HepG2 (cell line): ENCODE data around the gene PPM1H. TPM values are rescaled to one million over a fixed set of nuclear protein-coding genes. Genes with fewer than 3 reads are reported as not detected.
A peak's percentile ranks its signal among the peaks of the same experiment; 100 is the strongest.

ENCODE experiments used
- BATF2 ChIP-seq: sonication (generic); formaldehyde crosslinking; IDR thresholded peaks from 2 replicates; pipeline ENCODE4 v1.8.0; 2022; ENCODE audit warnings: mild to moderate bottlenecking, missing genetic modification reagents, moderate library complexity
- BRD4 ChIP-seq: sonication (generic); formaldehyde crosslinking; IDR thresholded peaks from 2 replicates; pipeline ENCODE4 v1.4.0; 2020; ENCODE audit warnings: missing genetic modification reagents
- CEBPG ChIP-seq: IDR thresholded peaks from 2 replicates; pipeline ENCODE4 v1.6.1; 2016
- DRAP1 ChIP-seq: IDR thresholded peaks from 2 replicates; pipeline ENCODE4 v1.6.1; 2016; ENCODE audit warnings: missing genetic modification reagents, missing compliant biosample characterization
- E2F1 ChIP-seq: sonication (generic); formaldehyde crosslinking; IDR thresholded peaks from 2 replicates; pipeline ENCODE4 v1.5.0; 2020; ENCODE audit warnings: missing genetic modification reagents
- ETS1 ChIP-seq: sonication (generic); formaldehyde crosslinking; IDR thresholded peaks from 2 replicates; pipeline ENCODE4 v1.4.0; 2020; ENCODE audit warnings: missing genetic modification reagents
- KLF11 ChIP-seq: IDR thresholded peaks from 2 replicates; pipeline ENCODE4 v1.6.1; 2016; ENCODE audit warnings: missing compliant biosample characterization
- KLF15 ChIP-seq: sonication (generic); formaldehyde crosslinking; IDR thresholded peaks from 2 replicates; pipeline ENCODE4 v1.8.1; 2023; ENCODE audit warnings: borderline replicate concordance, mild to moderate bottlenecking, inconsistent platforms, missing genetic modification reagents, mixed read lengths
- KLF6 ChIP-seq: IDR thresholded peaks from 2 replicates; pipeline ENCODE4 v1.8.0; 2016; ENCODE audit warnings: missing biosample characterization, missing genetic modification reagents
- NR1H2 ChIP-seq: sonication (generic); formaldehyde crosslinking; IDR thresholded peaks from 2 replicates; pipeline ENCODE4 v1.8.1; 2022; ENCODE audit warnings: low read depth, missing genetic modification reagents, borderline replicate concordance
- SALL1 ChIP-seq: sonication (generic); formaldehyde crosslinking; IDR thresholded peaks from 2 replicates; pipeline ENCODE4 v1.8.0; 2022; ENCODE audit warnings: mild to moderate bottlenecking, missing genetic modification reagents
- TBL1XR1 ChIP-seq: fragments of 150-350 bp; IDR thresholded peaks from 2 replicates; pipeline ENCODE4 v1.6.1; 2014; ENCODE audit warnings: borderline replicate concordance, low read length; ENCODE audit not compliant: partially characterized antibody
- ZBTB39 ChIP-seq: sonication (generic); formaldehyde crosslinking; IDR thresholded peaks from 2 replicates; pipeline ENCODE4 v1.5.0; 2020; ENCODE audit warnings: missing genetic modification reagents
- ZNF234 ChIP-seq: sonication (generic); formaldehyde crosslinking; conservative IDR thresholded peaks from 2 replicates; pipeline ENCODE4 v1.5.1; 2020; ENCODE audit warnings: mild to moderate bottlenecking, missing genetic modification reagents
- ZNF367 ChIP-seq: sonication (generic); formaldehyde crosslinking; IDR thresholded peaks from 2 replicates; pipeline ENCODE4 v1.4.0; 2020; ENCODE audit warnings: missing genetic modification reagents, borderline replicate concordance
- ZNF616 ChIP-seq: sonication (generic); formaldehyde crosslinking; IDR thresholded peaks from 2 replicates; pipeline ENCODE4 v1.5.0; 2020; ENCODE audit warnings: low read depth, mild to moderate bottlenecking, missing genetic modification reagents
- ZNF746 ChIP-seq: sonication (generic); formaldehyde crosslinking; IDR thresholded peaks from 2 replicates; pipeline ENCODE4 v1.8.0; 2022; ENCODE audit warnings: mild to moderate bottlenecking, missing genetic modification reagents
- ZSCAN20 ChIP-seq: sonication (generic); formaldehyde crosslinking; IDR thresholded peaks from 2 replicates; pipeline ENCODE4 v1.4.0; 2020; ENCODE audit warnings: missing genetic modification reagents, mild to moderate bottlenecking, borderline replicate concordance
- polyA plus RNA-seq, 8 experiments: library from polyadenylated mRNA; depleted of rRNA in 3 of 8; stranded (reverse) in 7 of 8; unstranded in 1 of 8; fragments of >200 nt; fragmentation: Illumina TruSeq in 4 of 8; extraction: Trizol in 4 of 8; gene quantifications; 2 replicates each; pipeline versions ENCODE4 v1.2.1 to v1.2.3, GENCODE V29; 2011 to 2016; ENCODE audit warnings: low read depth in 4 of 8, missing spikeins in 1 of 8, mixed read lengths in 1 of 8; ENCODE audit not compliant: insufficient read depth in 1 of 8
- total RNA-seq, 5 experiments: library from RNA; depleted of rRNA; stranded (reverse); fragments of >200 nt; fragmentation: Illumina TruSeq; extraction: Trizol; gene quantifications; 2 replicates each; pipeline ENCODE4 v1.2.3, GENCODE V29; 2016; ENCODE audit warnings: low read depth in 1 of 5
- TF ChIP-seq, protein P1 (sequence below): sonication (generic); formaldehyde crosslinking; IDR thresholded peaks from 2 replicates; pipeline ENCODE4 v1.4.0; 2020; ENCODE audit warnings: mild to moderate bottlenecking, missing genetic modification reagents

The PPM1H gene
- total and polyA plus RNA-seq, 2 of the 13 experiments (the other 11 are each of a cell fraction or from before 2014, with no cell fraction given), result 29.1 to 38.1 TPM

DNA sequence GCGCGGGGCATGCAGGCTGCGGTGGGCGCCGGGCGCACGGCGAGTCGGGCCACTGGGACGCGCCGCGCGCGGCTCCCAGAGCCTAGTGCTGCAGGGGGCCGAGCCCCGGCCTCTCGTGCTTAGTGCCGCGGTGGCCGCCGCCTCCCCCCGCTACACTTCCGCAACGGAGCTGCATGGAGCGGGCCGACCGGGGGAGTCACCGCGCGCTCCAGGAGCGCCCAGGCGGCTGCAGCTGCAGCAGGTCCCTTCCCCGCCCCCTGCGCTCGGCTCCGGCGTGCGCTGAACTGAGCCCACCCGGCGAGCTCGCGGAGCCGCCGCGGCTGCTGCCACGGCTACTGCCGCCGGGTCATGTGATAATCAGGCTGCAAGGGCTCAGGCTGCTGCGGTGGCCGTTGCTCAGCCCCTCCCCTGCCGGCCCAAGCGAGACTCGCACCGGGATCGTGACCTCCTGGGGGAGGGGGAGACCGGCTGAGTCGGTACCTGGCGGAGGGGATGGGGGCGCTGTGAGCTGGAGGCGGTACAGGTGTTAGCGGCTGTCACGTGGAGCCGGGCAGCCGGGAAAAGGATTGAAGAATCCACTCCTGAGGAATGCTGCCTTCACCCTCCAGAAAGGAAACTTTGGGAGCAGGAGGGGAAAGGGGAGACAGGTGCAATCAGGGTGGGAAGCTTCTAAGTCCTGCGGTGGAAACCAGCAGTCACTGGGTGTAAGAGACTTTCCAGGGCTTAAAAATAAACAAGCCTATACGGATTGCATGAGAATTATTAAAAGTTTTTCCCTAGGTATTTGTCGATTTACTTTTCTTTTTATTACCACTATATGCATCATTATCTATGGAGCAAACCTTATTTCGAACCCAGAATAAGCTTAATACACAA is at the start of gene PPM1H (continued):
- TF ChIP-seq ZBTB39 (CRISPR knock-in tag) (peak; percentile 78; the same call in 1 of the 2 replicates), BATF2 (CRISPR knock-in tag) (no peak; the same call in 1 of the 2 replicates), DRAP1 (CRISPR knock-in tag) (peak; percentile 77), ZSCAN20 (CRISPR knock-in tag) (no peak; the same call in 1 of the 2 replicates), ZNF616 (peak; percentile 45; the same call in 1 of the 2 replicates), TBL1XR1 (no peak), KLF6 (0 out of 2 replicates have a peak, but pooled peaks have one; percentile 72), ZNF367 (CRISPR knock-in tag) (no peak), E2F1 (no peak), KLF11 (CRISPR knock-in tag) (peak; percentile 58; the same call in 1 of the 2 replicates), NR1H2 (CRISPR knock-in tag) (peak; percentile 39; the same call in 1 of the 2 replicates), CEBPG (CRISPR knock-in tag) (peak; percentile 63), SALL1 (CRISPR knock-in tag) (peak; percentile 99), KLF15 (CRISPR knock-in tag) (no peak), ZNF746 (CRISPR knock-in tag) (peak; percentile 75; the same call in 1 of the 2 replicates), ZNF234 (CRISPR knock-in tag) (no peak), BRD4 (CRISPR knock-in tag) (peak; percentile 47), ETS1 (CRISPR knock-in tag) (no peak)
- TF ChIP-seq, protein P1, sequence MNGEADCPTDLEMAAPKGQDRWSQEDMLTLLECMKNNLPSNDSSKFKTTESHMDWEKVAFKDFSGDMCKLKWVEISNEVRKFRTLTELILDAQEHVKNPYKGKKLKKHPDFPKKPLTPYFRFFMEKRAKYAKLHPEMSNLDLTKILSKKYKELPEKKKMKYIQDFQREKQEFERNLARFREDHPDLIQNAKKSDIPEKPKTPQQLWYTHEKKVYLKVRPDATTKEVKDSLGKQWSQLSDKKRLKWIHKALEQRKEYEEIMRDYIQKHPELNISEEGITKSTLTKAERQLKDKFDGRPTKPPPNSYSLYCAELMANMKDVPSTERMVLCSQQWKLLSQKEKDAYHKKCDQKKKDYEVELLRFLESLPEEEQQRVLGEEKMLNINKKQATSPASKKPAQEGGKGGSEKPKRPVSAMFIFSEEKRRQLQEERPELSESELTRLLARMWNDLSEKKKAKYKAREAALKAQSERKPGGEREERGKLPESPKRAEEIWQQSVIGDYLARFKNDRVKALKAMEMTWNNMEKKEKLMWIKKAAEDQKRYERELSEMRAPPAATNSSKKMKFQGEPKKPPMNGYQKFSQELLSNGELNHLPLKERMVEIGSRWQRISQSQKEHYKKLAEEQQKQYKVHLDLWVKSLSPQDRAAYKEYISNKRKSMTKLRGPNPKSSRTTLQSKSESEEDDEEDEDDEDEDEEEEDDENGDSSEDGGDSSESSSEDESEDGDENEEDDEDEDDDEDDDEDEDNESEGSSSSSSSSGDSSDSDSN (CRISPR knock-in tag), result peak; percentile 85
